Measurements from ENCODE around the gene ADRA2C.

ADRA2C gene

DNA sequence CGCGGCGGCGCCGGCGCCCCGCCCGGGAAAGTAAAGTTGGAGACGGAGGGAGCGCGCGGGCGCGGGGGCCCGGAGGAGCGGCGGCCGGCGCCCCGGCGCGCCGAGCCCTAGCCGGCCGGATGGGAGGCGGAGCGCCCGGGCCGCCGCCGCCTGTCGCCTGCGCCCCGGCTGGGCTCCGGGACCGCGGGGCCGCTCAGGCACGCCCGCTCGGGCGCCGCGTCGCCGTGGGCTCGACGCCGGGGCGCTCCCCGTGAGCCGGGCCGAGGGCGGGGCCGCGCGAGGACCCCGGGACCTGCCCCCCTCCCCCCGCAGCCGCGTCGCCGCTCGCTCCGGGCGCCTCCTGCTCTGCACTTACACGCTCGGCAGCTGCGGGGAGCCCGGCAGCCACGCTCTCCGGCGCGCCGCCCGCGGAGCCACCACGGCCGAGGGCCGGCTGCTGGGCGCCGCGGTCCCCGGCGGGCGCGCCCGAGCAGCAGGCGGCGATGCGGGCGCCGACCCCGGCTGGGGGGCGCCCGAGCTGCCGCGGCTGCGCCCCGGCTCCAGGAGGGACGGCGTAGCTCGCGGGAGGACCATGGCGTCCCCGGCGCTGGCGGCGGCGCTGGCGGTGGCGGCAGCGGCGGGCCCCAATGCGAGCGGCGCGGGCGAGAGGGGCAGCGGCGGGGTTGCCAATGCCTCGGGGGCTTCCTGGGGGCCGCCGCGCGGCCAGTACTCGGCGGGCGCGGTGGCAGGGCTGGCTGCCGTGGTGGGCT, at the start of gene ADRA2C:
TSS of gene ADRA2C (plus strand) at position 350 of the 749 bp plus-strand sequence. CDS start at position 572, 222 bp downstream.
- TF ChIP-seq, protein P1, sequence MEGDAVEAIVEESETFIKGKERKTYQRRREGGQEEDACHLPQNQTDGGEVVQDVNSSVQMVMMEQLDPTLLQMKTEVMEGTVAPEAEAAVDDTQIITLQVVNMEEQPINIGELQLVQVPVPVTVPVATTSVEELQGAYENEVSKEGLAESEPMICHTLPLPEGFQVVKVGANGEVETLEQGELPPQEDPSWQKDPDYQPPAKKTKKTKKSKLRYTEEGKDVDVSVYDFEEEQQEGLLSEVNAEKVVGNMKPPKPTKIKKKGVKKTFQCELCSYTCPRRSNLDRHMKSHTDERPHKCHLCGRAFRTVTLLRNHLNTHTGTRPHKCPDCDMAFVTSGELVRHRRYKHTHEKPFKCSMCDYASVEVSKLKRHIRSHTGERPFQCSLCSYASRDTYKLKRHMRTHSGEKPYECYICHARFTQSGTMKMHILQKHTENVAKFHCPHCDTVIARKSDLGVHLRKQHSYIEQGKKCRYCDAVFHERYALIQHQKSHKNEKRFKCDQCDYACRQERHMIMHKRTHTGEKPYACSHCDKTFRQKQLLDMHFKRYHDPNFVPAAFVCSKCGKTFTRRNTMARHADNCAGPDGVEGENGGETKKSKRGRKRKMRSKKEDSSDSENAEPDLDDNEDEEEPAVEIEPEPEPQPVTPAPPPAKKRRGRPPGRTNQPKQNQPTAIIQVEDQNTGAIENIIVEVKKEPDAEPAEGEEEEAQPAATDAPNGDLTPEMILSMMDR (conservative IDR thresholded peaks at IDR 0.05), result no peak
- peak within 1 kb of the TSS; percentile 72 for H3K27ac ChIP-seq

DNA sequence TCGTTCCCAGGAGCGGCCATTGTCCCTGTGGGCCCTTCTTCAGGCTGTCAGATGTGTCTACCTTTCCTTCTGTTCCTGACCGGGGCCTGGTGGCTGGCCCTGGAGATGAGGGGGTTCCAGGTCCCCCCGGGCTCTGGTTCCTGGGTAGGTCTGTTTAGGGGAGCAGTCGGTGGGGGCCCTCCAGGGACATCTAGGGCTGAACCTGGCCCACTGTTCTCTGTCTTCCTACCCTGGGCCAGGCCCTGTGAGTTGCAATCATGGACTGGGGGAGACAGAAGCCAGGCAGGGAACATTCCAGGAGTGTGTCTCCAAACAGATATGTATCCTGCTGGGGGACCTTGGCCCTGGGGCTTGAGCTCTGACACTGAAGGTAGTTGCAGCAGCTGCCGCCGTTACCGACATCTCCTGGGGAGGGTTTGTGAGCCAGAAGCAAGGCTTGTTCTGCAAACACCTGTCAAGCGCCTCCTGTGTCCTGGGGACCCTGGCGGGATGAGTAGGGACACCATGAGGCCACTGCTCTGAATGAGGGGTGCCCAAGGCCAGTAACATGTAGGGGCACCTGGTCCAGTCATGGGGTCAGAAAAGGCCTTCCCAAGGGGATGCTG, 49.5 kb upstream of the ADRA2C start:
- TF ChIP-seq, protein P1 (conservative IDR thresholded peaks at IDR 0.05), result no peak
- H3K27ac ChIP-seq, result no peak overlapping the region

DNA sequence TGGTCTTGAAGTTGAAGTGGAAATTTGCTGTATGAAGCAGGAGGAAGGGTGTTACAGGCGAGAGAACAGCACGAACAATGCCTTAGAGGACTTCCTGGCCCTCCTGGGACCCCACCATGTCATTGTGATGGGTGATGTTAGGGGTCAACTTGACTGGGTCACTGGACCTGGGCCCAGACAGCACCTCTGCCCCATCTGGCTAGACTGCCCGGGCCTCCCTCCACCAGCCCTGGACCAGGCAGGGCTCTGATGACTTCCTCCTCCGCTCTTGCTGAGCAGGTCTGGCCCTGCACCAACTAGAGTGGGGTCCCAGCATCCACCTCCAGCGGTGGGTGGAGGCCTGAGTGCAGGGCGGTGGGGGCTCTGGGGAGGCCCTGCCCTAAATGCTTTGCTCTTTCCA, 48.9 kb upstream of the ADRA2C start:
- no peak overlapping the region for H3K27ac ChIP-seq
- TF ChIP-seq, protein P1 (conservative IDR thresholded peaks at IDR 0.05), result no peak

DNA sequence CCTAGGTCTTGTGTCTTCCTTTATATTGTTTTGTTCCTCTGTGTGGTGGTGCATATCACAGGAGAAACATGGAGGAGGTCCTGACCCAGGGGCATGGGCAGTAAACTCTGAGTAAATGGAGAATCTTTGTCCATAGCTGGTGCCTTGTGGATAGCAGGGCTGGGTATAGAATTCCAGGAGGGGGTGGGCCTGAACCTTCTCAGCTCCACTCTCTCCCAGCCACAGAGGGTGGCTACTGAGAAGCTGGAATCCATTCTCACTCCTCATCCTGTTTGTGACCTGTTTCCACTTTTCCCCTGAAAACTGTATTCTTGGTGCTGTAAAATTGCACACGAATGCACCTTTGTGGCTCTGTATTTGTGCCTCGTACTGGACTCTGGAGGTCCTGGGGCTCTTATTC, 47.7 kb upstream of the ADRA2C start:
- TF ChIP-seq, protein P1 (conservative IDR thresholded peaks at IDR 0.05), result no peak

DNA sequence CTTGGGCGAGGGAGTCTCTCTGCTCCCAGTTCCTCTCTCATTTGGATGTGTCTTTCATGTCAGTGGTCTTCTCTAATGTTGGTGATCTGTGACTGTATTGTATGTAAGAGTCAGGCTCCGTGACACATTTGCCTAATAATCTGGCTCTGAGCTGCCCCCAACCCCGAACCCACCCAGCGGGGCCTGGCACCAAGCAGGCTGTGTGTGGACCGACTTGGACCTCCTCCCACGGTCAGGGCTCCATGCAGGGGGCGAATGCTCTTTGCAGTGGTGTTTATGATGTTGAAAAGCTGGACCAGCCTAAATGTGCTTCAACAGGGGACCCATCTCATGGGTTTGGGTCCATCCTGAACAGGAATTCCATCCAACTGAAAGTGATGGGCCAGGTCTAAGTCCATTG, 47.0 kb upstream of the ADRA2C start:
- TF ChIP-seq, protein P1 (conservative IDR thresholded peaks at IDR 0.05), result no peak
- no peak overlapping the region for H3K27ac ChIP-seq

More for the DNA sequence above, 47.7 kb upstream of the ADRA2C start:
- H3K27ac ChIP-seq, result no peak overlapping the region

DNA sequence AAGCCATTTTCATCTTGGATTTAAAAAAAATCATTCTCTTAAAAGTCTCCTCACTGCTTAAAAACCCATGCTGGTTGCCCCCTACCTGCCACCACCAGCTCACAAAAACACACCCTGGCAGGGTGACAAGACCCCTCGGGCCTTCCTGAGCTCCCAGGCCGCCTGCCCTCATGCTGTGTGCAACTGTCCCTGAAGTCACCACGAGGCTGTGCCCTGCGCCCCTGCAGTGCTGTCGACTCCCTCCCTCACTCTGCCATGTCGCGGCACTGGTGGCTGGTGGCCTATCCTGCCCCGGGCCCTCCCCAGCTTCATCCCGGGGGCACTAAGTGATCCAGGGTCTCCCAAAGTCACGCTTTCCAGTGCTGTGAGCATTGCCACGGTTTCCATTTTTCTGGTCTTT, 46.3 kb upstream of the ADRA2C start:
- H3K27ac ChIP-seq, result peak overlapping the region; percentile 67
- TF ChIP-seq, protein P1 (conservative IDR thresholded peaks at IDR 0.05), result no peak

DNA sequence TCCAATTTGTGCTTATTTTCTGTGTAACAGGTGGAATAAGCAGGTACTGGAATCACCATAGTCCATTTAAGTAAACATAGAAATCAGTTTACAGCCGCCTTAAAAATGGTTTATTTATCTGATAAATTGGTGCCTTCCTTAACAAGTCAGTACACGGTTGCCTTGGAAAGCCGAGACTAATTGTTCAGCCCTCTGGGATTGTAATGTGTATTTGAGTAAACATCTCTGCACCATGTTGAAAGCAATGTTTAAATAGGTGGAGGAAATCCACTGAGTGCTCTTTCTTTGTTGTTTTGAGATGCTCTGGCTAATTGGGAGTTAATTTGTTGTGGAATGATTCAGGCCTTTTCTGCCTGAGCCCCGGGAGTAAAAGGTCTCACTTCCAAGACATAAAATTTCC, 45.7 kb upstream of the ADRA2C start:
- TF ChIP-seq, protein P1 (conservative IDR thresholded peaks at IDR 0.05), result no peak
- peak overlapping the region; percentile 67 for H3K27ac ChIP-seq

All from VCaP (cell line).